ENCODE results near the gene BAZ1B. TPM values are rescaled to one million over a fixed set of nuclear protein-coding genes. Genes with fewer than 3 reads are reported as not detected.
"Not testable (repeated sequence)": the region's sequence is repeated elsewhere in the genome, so short reads cannot be mapped to it uniquely, and the experiment has no call there.

BAZ1B gene
- total and polyA plus RNA-seq, 7 donors: 15.7 to 50.6 (median 41.6) TPM

DNA sequence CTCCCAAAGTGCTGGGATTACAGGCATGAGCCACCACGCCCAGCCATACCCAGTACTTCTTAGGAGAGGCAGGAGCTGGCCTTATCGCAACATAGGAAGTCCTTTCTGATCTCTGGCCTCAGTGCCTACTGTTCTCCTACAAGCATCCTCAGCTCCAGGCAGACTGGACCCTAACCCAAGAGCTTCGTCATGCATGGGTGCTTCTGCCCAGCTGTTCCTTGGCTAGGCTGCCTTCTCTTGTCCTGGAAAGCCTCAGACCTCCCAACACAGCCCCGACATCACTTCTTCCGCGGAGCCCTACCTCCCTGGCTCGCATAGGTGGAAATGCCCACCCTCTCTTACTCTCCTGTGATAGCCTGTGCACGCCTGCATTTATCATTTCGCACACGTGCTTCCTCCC lies 19.6 kb upstream of the BAZ1B start:
- Histone ChIP-seq H3K36me3 (ENCODE audit: insufficient read depth in 1 of 2, low read depth in 1 of 2) (peaks cover 8 to 86% of the 10 kb centered on the region in 2 donors), H3K27ac (no peak overlapping the region), H3K4me3 (no peak overlapping the region), H3K9me3 (no peaks in the 10 kb centered on the region), H3K27me3 (ENCODE audit: insufficient read depth in 3 of 3, low read length in 2 of 3) (no peaks in the 10 kb centered on the region), H3K4me1 (no peaks in the 10 kb centered on the region)
- no peak for DNase-seq
- ATAC-seq: no peak
- TF ChIP-seq, protein P1, sequence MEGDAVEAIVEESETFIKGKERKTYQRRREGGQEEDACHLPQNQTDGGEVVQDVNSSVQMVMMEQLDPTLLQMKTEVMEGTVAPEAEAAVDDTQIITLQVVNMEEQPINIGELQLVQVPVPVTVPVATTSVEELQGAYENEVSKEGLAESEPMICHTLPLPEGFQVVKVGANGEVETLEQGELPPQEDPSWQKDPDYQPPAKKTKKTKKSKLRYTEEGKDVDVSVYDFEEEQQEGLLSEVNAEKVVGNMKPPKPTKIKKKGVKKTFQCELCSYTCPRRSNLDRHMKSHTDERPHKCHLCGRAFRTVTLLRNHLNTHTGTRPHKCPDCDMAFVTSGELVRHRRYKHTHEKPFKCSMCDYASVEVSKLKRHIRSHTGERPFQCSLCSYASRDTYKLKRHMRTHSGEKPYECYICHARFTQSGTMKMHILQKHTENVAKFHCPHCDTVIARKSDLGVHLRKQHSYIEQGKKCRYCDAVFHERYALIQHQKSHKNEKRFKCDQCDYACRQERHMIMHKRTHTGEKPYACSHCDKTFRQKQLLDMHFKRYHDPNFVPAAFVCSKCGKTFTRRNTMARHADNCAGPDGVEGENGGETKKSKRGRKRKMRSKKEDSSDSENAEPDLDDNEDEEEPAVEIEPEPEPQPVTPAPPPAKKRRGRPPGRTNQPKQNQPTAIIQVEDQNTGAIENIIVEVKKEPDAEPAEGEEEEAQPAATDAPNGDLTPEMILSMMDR (IDR thresholded peaks at IDR 0.05): no peak
- WGBS, 3 donors: 90 to 95% (median 93%) methylated on average over 10 of the region's 10 CpGs
- intact Hi-C loops (cut with DNase I): no loop called here

DNA sequence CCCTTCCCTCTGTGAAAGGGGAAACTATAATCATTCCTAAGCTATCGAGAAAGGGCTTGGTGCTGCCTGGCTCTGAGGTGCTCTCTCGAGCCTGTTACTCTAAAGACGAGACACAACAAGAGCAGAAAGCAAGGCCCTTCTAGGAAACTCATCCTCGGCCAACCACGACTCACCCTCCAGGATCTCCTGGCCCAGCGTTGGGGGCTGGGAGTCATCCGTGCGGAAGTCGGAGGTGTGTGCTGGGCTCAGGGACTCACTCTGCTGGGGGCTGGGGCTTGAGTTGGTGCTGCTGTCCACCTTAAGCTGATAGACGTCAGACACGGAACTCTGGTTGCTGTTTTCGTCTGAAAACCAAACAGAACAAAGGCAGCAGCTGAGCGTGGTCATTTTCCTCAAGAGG lies 17.6 kb upstream of the BAZ1B start:
- TF ChIP-seq, protein P1 (IDR thresholded peaks at IDR 0.05): no peak
- intact Hi-C loops (cut with DNase I): no loop called here
- Histone ChIP-seq H3K4me3 (no peak overlapping the region), H3K4me1 (no peaks in the 10 kb centered on the region), H3K9me3 (no peaks in the 10 kb centered on the region), H3K36me3 (ENCODE audit: insufficient read depth in 1 of 2, low read depth in 1 of 2) (peaks cover 8 to 93% of the 10 kb centered on the region in 2 donors), H3K27me3 (ENCODE audit: insufficient read depth in 3 of 3, low read length in 2 of 3) (no peaks in the 10 kb centered on the region), H3K27ac (no peak overlapping the region)
- WGBS, 3 donors: 88 to 95% (median 91%) methylated on average over 13 of the region's 13 CpGs
- DNase-seq: no peak
- ATAC-seq: no peak

DNA sequence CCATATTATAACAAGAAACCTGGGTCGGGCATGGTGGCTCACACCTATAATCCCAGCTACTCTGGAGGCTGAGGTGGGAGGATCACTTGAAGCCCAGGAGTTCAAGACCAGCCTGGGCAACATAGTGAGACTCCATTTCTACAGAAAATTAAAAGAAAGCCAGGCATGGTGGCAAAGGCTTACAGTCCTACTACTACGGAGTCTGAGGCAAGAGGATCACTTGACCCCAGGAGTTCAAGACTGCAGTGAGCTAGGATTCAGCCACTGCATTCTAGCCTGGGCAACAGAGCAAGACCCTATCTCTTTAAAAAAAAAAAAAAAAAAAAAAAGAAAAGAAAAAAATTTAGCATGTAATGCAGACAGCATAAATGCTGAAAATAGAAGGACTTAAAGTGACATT lies 16.4 kb upstream of the BAZ1B start:
- H3K27ac ChIP-seq; ATAC-seq; intact Hi-C loops (cut with DNase I); DNase-seq; H3K4me3 ChIP-seq; H3K27me3 ChIP-seq (ENCODE audit: insufficient read depth in 3 of 3, low read length in 2 of 3); H3K9me3 ChIP-seq; H3K4me1 ChIP-seq: not testable (repeated sequence)
- WGBS, 3 donors: 93 to 95% (median 94%) methylated on average over 2 of the region's 2 CpGs
- peaks cover 8 to 97% of the 10 kb centered on the region in 2 donors for H3K36me3 ChIP-seq (ENCODE audit: insufficient read depth in 1 of 2, low read depth in 1 of 2)

DNA sequence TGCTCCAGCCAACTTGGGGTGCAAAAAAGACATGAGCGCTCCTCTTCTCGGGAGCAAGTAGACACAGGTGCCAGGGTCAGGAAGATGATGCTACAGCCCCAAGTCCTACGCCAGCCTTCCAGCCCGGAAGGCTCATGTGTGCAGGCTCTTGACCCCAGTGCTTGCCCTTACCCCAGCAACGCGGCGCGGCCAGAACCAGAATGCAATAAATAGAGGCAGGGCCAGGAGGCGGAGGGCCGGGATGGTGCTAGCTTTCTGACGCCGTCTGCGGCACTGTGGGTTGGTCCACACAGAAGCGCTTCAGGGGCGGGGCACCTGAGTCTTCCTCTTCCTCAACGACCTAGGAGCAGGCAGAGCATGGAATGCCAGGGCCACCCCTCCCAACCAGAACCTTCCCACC lies 15.0 kb upstream of the BAZ1B start:
- intact Hi-C loops (cut with DNase I): no loop called here
- no peak overlapping the region for H3K4me3 ChIP-seq
- ATAC-seq: no peak

DNA sequence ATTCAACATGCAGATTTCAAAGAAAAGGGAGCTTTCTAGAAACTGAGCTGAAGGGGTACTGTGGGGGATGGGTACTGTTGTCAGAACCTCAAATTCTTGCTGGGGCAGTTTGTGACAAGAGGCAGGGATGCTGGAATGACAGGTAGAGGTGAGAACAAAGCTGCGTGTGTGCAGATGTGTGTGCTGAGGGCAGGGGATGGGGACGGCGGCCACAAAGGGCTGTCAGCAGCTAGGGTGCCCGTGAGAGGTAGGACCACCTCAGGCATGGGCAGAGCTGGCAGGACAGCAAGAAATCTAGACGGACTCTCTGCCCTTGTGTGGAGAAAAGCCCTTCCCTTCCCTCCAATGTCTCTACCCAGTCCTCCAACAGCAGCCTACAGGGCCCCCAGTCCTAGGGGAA lies 14.4 kb upstream of the BAZ1B start:
- Histone ChIP-seq H3K4me3 (no peak overlapping the region), H3K4me1 (no peaks in the 10 kb centered on the region), H3K36me3 (ENCODE audit: insufficient read depth in 1 of 2, low read depth in 1 of 2) (peaks cover 8 to 84% of the 10 kb centered on the region in 2 donors), H3K27me3 (ENCODE audit: insufficient read depth in 3 of 3, low read length in 2 of 3) (no peaks in the 10 kb centered on the region), H3K9me3 (no peaks in the 10 kb centered on the region), H3K27ac (no peak overlapping the region)
- TF ChIP-seq, protein P1 (IDR thresholded peaks at IDR 0.05): no peak
- intact Hi-C loops (cut with DNase I): no loop called here
- DNase-seq (no peak), ATAC-seq (no peak)
- WGBS, 3 donors: 74 to 88% (median 83%) methylated on average over 5 of the region's 5 CpGs

More for the DNA sequence above, 15.0 kb upstream of the BAZ1B start:
- no peaks in the 10 kb centered on the region for H3K4me1 ChIP-seq
- TF ChIP-seq, protein P1 (IDR thresholded peaks at IDR 0.05): no peak
- no peak overlapping the region for H3K27ac ChIP-seq
- no peak for DNase-seq
- WGBS, 3 donors: 90 to 92% (median 90%) methylated on average over 16 of the region's 16 CpGs
- peaks cover 8 to 90% of the 10 kb centered on the region in 2 donors for H3K36me3 ChIP-seq (ENCODE audit: insufficient read depth in 1 of 2, low read depth in 1 of 2)
- H3K27me3 ChIP-seq (ENCODE audit: insufficient read depth in 3 of 3, low read length in 2 of 3): no peaks in the 10 kb centered on the region
- no peaks in the 10 kb centered on the region for H3K9me3 ChIP-seq

DNA sequence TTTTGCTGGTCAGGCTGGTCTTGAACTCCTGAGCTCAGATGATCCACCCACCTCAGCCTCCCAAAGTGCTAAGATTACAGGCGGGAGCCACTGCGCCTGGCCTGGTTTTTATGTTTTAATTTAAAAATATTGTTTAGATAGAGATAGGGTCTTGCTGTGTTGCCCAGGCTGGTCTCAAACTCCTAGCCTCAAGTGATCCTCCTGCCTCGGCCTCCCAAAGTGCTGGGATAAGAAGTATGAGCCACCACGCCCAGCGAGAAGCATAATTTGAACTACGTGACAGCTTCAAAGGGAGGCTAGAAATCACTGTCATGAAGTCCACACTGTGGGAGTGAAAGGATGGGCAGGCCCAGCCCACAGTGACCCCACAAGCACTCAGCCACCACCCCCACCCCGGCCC lies 13.8 kb upstream of the BAZ1B start:
- 87 to 95% (median 93%) methylated on average over 7 of the region's 7 CpGs for WGBS, 3 donors
- H3K9me3 ChIP-seq; DNase-seq; H3K4me1 ChIP-seq; intact Hi-C loops (cut with DNase I); H3K4me3 ChIP-seq; ATAC-seq; H3K27ac ChIP-seq; H3K27me3 ChIP-seq (ENCODE audit: insufficient read depth in 3 of 3, low read length in 2 of 3): not testable (repeated sequence)
- H3K36me3 ChIP-seq (ENCODE audit: insufficient read depth in 1 of 2, low read depth in 1 of 2): peaks cover 8 to 78% of the 10 kb centered on the region in 2 donors
